ENCODE results near the gene EPB41L2.

DNA sequence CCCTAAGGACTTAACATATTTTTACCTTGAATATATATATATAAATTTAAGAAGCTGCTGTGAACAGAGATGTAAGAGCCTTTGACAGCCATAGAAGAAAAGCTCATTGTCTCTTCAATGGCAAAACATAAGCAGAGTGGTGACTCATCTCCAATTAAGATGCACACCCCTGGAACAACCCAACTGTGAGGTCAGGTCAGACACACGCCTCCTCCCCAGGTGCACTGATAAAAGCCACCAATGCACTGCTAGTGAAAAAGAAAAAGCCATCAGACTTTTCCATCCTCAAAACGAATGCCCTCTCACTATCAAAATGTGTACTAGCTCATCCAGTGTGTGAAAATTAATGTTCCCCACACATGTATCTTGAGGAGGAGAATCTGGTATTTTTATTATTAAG lies 135.7 kb downstream of the EPB41L2 start:
- TF ChIP-seq CTCF (conservative IDR thresholded peaks at IDR 0.05 in 1 of 2, IDR thresholded peaks at IDR 0.05 in 1 of 2; ENCODE audit: low read depth in 1 of 2, low read length in 2 of 2) (no peak), EZH2 (IDR thresholded peaks at IDR 0.05; ENCODE audit: low read length, missing control alignments) (no peak)
